WERI-Rb-1 (cell line): Measurements from ENCODE around the gene CWF19L2.

ENCODE experiments used
- DNase-seq: peaks from one replicate; pipeline ENCODE4 v3.0.0-alpha.2; 2020
- H3K27ac ChIP-seq: fragments of 250-450 bp; sonication (Bioruptor Pico); 2 replicates; pipeline ENCODE4 v1.5.1; 2020; ENCODE audit warnings: mild to moderate bottlenecking, moderate library complexity
- H3K27me3 ChIP-seq: fragments of 250-450 bp; sonication (Bioruptor Pico); 2 replicates; pipeline ENCODE4 v1.5.1; 2021; ENCODE audit warnings: mild to moderate bottlenecking, low read depth, moderate library complexity; ENCODE audit not compliant: insufficient read depth, severe bottlenecking
- H3K36me3 ChIP-seq: fragments of 250-450 bp; sonication (Bioruptor Pico); 2 replicates; pipeline ENCODE4 v1.5.1; 2020; ENCODE audit warnings: mild to moderate bottlenecking, moderate library complexity
- H3K4me3 ChIP-seq: 2 replicates; pipeline ENCODE4 v1.5.1; 2011; ENCODE audit warnings: low read depth, mild to moderate bottlenecking, control low read depth, low read length
- H3K9me3 ChIP-seq: fragments of 250-450 bp; sonication (Bioruptor Pico); 2 replicates; pipeline ENCODE4 v1.5.1; 2021; ENCODE audit warnings: mild to moderate bottlenecking, moderate library complexity; ENCODE audit not compliant: severe bottlenecking
- TF ChIP-seq, protein P1 (sequence below): IDR thresholded peaks from 2 replicates; pipeline ENCODE4 v1.5.1; 2011; ENCODE audit warnings: low read depth, mild to moderate bottlenecking, control low read depth, inconsistent platforms, low read length

Gene CWF19L2

DNA sequence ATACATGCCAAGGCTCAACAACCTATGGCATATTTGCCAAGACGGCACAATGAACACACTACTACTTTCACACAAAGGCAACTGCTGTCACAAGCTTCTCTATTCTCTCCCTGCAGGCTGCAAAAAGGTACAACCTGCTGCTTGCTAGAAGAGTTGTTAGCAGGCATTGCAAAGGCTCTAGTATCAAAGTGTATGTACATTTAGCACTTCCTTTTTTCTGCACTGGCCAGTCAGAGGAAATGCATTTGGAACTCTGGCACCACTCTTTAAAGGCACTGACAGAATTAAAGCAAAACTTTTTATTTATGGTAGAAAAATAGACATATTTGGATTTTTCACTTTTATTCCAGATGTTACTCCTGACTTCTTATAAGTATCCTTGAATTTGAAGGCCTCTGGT, 125.9 kb downstream of the CWF19L2 start:
- Histone ChIP-seq H3K36me3 (no peaks in the 10 kb centered on the region), H3K4me3 (no peak overlapping the region), H3K9me3 (no peaks in the 10 kb centered on the region), H3K27me3 (no peaks in the 10 kb centered on the region), H3K27ac (no peak overlapping the region)
- TF ChIP-seq, protein P1, sequence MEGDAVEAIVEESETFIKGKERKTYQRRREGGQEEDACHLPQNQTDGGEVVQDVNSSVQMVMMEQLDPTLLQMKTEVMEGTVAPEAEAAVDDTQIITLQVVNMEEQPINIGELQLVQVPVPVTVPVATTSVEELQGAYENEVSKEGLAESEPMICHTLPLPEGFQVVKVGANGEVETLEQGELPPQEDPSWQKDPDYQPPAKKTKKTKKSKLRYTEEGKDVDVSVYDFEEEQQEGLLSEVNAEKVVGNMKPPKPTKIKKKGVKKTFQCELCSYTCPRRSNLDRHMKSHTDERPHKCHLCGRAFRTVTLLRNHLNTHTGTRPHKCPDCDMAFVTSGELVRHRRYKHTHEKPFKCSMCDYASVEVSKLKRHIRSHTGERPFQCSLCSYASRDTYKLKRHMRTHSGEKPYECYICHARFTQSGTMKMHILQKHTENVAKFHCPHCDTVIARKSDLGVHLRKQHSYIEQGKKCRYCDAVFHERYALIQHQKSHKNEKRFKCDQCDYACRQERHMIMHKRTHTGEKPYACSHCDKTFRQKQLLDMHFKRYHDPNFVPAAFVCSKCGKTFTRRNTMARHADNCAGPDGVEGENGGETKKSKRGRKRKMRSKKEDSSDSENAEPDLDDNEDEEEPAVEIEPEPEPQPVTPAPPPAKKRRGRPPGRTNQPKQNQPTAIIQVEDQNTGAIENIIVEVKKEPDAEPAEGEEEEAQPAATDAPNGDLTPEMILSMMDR, result no peak
- DNase-seq, result no peak

DNA sequence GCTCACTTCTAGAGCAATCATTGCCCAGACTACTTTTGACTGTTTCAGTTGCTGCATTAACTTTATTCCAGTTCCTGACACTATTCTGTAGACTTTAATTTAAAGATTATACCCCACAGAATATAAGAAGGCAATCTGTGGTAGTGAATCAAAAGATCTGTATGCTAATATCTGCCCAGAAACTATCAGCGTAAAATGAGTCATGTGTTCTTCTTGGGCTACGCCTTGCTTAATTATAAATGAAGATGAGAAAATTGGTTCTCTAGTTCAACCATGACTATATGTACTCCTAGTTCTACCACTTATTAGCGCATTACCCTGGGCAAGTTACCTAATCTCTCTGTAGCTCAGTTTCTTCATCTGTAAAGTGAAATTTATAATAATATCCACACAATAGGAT, 128.5 kb downstream of the CWF19L2 start:
- Histone ChIP-seq H3K9me3 (no peaks in the 10 kb centered on the region), H3K27me3 (no peaks in the 10 kb centered on the region)
- TF ChIP-seq, protein P1, result no peak

DNA sequence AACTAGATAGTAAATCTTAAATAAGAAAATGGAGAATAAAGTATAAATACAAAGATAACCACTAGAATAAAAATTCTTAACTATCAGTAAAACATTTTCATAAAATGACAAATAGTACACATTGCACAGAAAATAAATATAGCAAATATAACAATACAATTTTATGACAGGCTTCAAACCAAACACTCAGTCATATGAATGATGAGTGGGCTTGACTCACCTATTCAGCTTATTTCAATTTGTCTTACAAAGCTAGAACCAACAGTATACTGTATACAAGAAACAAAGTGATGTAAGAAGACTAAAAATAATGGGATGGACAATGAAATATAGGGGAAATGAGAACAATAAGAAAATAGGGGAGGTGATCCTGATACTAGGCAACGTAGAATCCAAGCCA, 141.2 kb downstream of the CWF19L2 start:
- Histone ChIP-seq H3K4me3 (no peak overlapping the region), H3K27ac (no peak overlapping the region), H3K36me3 (no peaks in the 10 kb centered on the region), H3K27me3 (no peaks in the 10 kb centered on the region), H3K9me3 (no peaks in the 10 kb centered on the region)
- TF ChIP-seq, protein P1, result no peak
- no peak for DNase-seq

More for the DNA sequence above, 128.5 kb downstream of the CWF19L2 start:
- DNase-seq, result no peak
- H3K4me3 ChIP-seq, result no peak overlapping the region
- H3K36me3 ChIP-seq, result peaks cover under 1% of the 10 kb centered on the region; the same call in 1 of the 2 replicates
- no peak overlapping the region for H3K27ac ChIP-seq

DNA sequence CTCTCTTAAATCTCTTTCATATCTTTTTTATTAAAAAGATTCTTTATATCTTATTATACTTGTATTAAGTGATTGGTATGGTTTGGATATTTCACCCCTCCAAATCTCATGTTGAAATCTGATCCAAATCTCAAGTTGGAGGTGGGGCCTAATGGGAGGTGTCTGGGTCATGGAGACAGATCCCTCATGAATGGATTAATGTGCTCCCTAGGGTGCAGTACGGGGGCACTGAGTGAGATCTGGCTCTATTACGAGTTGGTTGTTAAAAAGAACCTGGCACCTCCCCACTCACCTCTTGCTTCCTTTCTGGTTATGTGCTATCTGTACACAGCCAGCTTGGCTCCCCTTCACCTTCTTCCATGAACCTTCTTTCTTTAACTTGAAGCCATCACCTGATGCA, 149.6 kb downstream of the CWF19L2 start:
- no peak for DNase-seq

DNA sequence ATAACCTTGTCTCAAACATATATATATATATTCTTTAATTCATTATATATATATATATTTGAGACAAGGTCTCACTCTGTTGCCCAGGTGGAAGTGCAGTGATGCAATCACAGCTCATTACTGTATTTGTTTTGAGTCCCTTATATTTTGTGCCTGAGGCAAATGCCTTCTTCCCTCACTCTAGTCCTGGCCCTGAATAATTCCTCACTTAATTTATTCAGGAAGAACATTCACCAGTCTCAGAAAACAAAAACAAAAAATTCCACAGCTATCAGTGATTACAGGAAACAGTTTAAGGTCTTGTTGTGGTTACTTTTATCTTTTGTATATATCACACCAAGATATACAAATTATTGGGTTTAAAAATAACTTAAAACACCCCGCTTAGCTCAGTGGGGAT, 155.7 kb downstream of the CWF19L2 start:
- Histone ChIP-seq H3K36me3 (no peaks in the 10 kb centered on the region; the same call in 1 of the 2 replicates), H3K4me3 (no peak overlapping the region), H3K27ac (no peak overlapping the region), H3K27me3 (no peaks in the 10 kb centered on the region), H3K9me3 (no peaks in the 10 kb centered on the region)
- DNase-seq, result no peak
- TF ChIP-seq, protein P1, result no peak

More for the DNA sequence above, 149.6 kb downstream of the CWF19L2 start:
- TF ChIP-seq, protein P1, result no peak
- Histone ChIP-seq H3K27ac (no peak overlapping the region), H3K36me3 (no peaks in the 10 kb centered on the region; the same call in 1 of the 2 replicates), H3K9me3 (no peaks in the 10 kb centered on the region), H3K4me3 (no peak overlapping the region), H3K27me3 (no peaks in the 10 kb centered on the region)

DNA sequence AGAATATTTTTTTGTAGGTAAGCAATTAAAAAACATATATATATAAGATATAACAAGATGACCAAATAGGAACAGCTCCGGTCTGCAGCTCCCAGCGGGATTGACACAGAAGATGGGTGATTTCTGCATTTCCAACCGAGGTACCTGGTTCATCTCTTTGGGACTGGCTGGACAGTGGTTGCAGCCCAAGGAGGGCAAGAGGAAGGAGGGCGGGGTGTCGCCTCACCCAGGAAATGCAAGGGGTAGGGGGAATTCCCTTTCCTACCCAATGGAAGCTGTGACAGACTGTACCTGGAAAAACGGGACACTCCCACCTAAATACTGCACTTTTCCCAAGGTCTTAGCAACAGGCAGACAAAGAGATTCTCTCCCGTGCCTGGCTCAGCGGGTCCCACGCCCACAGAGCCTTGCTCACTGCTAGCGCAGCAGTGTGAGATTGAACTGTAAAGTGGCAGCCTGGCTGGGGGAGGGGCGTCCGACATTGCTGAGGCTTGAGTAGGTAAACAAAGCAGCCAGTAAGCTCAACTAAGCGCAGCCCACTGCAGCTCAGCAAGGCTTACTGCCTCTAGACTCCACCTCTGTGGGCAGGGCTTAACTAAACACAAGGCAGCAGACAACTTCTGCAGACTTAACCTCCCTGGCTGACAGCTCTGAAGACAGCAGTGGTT, 163.8 kb downstream of the CWF19L2 start:
- Histone ChIP-seq H3K27ac (peak overlapping the region; percentile 46), H3K4me3 (no peak overlapping the region), H3K9me3 (peaks cover 2% of the 10 kb centered on the region), H3K27me3 (no peaks in the 10 kb centered on the region), H3K36me3 (no peaks in the 10 kb centered on the region)
- DNase-seq, result peak; percentile 84
- TF ChIP-seq, protein P1, result no peak
